ENCODE data around the gene RBM20. TPM values are rescaled to one million over a fixed set of nuclear protein-coding genes. Genes with fewer than 3 reads are reported as not detected.

The RBM20 gene
- total and polyA plus RNA-seq, 2 donors from 2014 or later, result 0.88 to 2.1 TPM

DNA sequence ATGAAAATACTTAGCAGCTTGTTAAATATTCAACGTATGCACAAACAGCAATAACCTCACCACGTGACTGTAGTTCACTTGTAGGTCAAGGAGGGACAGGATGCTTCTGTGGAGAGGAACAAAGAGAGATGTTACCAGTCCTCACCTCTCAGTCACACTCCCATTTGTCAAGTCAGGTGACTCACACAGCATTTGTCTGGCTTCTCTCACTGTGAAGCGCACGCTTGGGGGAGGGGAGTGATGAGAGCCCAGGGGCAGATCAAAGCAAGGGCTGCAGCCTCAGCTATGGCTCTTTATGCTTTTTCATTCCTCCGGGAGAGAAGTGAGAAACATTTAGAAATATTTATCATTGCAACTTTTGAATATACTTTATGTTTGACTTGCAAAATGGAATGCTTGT lies 2.9 kb upstream of the RBM20 start:
- Histone ChIP-seq H3K4me1 (ENCODE audit: control insufficient read depth in 2 of 3, insufficient read depth in 2 of 3, low read depth in 1 of 3, low read length in 3 of 3) (peaks cover 0 to 10% (median 0%) of the 10 kb centered on the region in 3 donors), H3K36me3 (ENCODE audit: control insufficient read depth in 2 of 3, insufficient read depth in 3 of 3, low read length in 3 of 3) (no peaks in the 10 kb centered on the region), H3K4me3 (ENCODE audit: low read length in 3 of 3) (no peak overlapping the region), H3K27ac (ENCODE audit: low read depth in 2 of 2, low read length in 2 of 2) (no peak overlapping the region), H3K9me3 (ENCODE audit: control insufficient read depth in 2 of 3, insufficient read depth in 1 of 3, low read length in 3 of 3) (no peaks in the 10 kb centered on the region), H3K9ac (ENCODE audit: low read length in 3 of 3) (no peak overlapping the region), H3K27me3 (ENCODE audit: control insufficient read depth, insufficient read depth, low read length) (peaks cover 13% of the 10 kb centered on the region)
- FAIRE-seq (no peak), DNase-seq (peak in 4 of 5 donors; percentile 65 to 86 (median 76))
- intact Hi-C loops (cut with DNase I), result no loop called here
- TF ChIP-seq, protein P1, sequence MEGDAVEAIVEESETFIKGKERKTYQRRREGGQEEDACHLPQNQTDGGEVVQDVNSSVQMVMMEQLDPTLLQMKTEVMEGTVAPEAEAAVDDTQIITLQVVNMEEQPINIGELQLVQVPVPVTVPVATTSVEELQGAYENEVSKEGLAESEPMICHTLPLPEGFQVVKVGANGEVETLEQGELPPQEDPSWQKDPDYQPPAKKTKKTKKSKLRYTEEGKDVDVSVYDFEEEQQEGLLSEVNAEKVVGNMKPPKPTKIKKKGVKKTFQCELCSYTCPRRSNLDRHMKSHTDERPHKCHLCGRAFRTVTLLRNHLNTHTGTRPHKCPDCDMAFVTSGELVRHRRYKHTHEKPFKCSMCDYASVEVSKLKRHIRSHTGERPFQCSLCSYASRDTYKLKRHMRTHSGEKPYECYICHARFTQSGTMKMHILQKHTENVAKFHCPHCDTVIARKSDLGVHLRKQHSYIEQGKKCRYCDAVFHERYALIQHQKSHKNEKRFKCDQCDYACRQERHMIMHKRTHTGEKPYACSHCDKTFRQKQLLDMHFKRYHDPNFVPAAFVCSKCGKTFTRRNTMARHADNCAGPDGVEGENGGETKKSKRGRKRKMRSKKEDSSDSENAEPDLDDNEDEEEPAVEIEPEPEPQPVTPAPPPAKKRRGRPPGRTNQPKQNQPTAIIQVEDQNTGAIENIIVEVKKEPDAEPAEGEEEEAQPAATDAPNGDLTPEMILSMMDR (IDR thresholded peaks at IDR 0.05; ENCODE audit: borderline replicate concordance, extremely low read depth, insufficient read depth), result no peak

DNA sequence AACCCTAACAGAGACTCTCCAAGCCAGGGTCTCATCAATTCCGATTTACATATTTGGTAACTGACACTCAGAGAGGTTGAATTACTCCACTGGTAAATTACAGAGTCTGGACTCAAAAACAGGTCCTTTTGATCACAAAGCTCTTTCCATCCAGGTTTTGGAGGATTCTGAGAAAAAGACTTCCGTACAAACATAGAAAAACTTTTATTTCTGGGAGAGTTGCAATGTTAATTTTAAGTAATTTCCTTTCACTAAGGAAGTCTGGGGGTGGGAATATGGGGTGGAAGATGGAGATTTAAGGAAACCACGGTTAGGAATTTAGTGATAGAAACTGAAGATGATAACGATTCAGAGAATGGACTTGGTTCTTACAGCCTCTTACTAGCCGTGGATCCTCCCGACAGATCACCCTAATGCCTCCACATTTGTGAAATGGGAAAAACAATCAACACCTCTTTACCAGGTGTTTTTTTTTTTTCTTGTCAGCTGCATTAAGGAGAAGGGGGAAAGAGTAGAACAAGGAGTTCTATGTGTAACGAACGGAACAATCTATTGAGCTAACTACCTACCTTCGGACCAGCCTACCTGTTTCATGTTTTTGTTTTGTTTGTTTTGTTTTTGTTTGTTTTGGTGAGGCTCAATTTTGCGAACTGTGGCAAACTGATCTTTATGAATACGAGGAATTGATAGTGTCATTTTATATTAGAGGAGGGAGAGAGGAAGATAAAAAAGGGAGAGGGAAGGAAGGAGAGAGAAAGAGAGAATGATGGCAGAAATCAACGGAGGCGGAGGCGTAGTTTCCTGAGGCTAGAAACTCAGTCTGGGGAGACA lies 1.7 kb upstream of the RBM20 start:
- intact Hi-C loops (cut with DNase I), result no loop called here
- DNase-seq, result no peak
- peaks cover 0 to 10% (median 0%) of the 10 kb centered on the region in 3 donors for H3K4me1 ChIP-seq (ENCODE audit: control insufficient read depth in 2 of 3, insufficient read depth in 2 of 3, low read depth in 1 of 3, low read length in 3 of 3)
- H3K27ac ChIP-seq (ENCODE audit: low read depth in 2 of 2, low read length in 2 of 2), result no peak overlapping the region
- no peaks in the 10 kb centered on the region for H3K36me3 ChIP-seq (ENCODE audit: control insufficient read depth in 2 of 3, insufficient read depth in 3 of 3, low read length in 3 of 3)
- TF ChIP-seq, protein P1 (IDR thresholded peaks at IDR 0.05; ENCODE audit: borderline replicate concordance, extremely low read depth, insufficient read depth), result no peak
- FAIRE-seq, result no peak
- peaks cover 13% of the 10 kb centered on the region for H3K27me3 ChIP-seq (ENCODE audit: control insufficient read depth, insufficient read depth, low read length)
- H3K9me3 ChIP-seq (ENCODE audit: control insufficient read depth in 2 of 3, insufficient read depth in 1 of 3, low read length in 3 of 3), result no peaks in the 10 kb centered on the region
- H3K9ac ChIP-seq (ENCODE audit: low read length in 3 of 3), result no peak overlapping the region
- no peak overlapping the region for H3K4me3 ChIP-seq (ENCODE audit: low read length in 3 of 3)

DNA sequence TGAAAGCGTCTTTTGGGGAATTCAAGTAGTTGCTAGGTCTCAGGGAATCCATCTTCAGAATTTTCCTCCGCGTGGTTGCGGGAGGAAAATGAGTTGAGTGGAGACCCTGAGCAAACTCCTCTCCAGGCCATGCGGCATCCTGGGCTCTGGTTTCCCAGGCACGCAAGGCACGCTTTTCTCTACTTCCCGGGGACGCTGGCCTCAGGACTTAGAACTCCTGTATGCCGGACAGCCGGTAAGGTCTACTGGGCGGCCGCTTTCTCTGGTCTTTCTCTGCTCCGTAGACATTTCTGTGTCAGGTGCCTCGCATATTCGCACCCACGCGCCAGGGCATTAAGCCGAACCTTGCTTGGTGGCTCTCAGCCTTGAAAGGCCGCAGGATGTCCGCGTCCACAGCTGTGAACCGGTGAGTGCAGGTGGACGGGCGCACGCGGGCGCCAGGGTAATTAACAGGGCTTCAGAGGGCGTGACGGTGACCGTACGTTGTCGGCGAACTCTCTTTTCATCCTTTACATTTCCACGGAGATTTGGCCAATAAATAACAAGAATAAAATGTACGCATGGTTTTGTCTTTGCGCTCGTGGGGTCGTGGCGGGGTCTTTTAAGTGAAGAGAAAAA lies 992 bp upstream of the RBM20 start:
- TF ChIP-seq, protein P1 (IDR thresholded peaks at IDR 0.05; ENCODE audit: borderline replicate concordance, extremely low read depth, insufficient read depth), result no peak
- FAIRE-seq, result no peak
- Histone ChIP-seq H3K4me3 (ENCODE audit: low read length in 3 of 3) (peak overlapping the region; percentile 26 to 59 (median 36)), H3K9ac (ENCODE audit: low read length in 3 of 3) (no peak overlapping the region), H3K4me1 (ENCODE audit: control insufficient read depth in 2 of 3, insufficient read depth in 2 of 3, low read depth in 1 of 3, low read length in 3 of 3) (peaks cover 0 to 10% (median 0%) of the 10 kb centered on the region in 3 donors), H3K27me3 (ENCODE audit: control insufficient read depth, insufficient read depth, low read length) (peaks cover 13% of the 10 kb centered on the region), H3K27ac (ENCODE audit: low read depth in 2 of 2, low read length in 2 of 2) (no peak overlapping the region), H3K9me3 (ENCODE audit: control insufficient read depth in 2 of 3, insufficient read depth in 1 of 3, low read length in 3 of 3) (no peaks in the 10 kb centered on the region), H3K36me3 (ENCODE audit: control insufficient read depth in 2 of 3, insufficient read depth in 3 of 3, low read length in 3 of 3) (no peaks in the 10 kb centered on the region)
- DNase-seq, result peak in 4 of 5 donors; percentile 52 to 72 (median 67)
- intact Hi-C loops (cut with DNase I), result no loop called here
